Stromal cell of bone marrow (primary cell): Measurements from ENCODE around the gene NLRC5.
"Not testable (repeated sequence)": the region's sequence is repeated elsewhere in the genome, so short reads cannot be mapped to it uniquely, and the experiment has no call there.

ENCODE experiments used
- DNase-seq: peaks from one replicate; pipeline ENCODE4 v3.0.0-alpha.2; 2012; ENCODE audit warnings: low read depth

The NLRC5 gene

DNA sequence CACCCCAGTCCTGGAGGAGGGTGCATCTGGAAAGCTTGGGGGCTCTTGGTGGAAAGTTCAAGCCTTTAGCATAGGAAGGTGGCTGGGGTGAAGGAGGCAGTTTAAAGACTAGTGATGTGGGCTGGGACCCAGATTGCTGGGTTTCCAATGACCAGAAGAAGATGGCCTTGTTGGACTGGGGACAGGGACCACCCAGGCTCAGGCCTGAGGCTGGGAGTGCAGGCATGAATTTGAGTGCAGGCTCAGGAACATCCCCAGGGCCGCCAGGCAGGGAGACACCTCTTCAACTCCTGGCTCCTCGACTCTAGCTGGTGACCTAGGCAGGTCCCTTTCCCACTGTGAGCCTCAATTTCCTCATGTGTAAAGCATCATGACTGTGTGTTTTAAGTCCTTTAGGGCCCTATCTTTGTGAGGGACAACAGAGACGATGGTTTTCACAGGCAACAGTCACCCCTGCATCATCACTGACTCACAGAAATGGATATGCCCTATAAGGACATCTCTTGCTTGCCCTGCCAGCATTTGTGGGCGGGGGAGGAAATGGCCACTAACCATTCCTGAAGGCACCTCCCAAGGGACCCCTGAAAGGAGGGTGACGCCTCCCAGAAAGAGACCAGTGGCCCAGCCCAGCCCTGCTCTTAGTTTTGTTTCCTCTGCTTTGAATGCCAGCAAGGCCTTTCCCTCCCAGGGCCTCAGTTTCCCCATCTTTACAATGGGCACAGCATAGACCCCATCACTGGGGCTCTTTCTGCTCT, 11.1 kb downstream of the NLRC5 start:
- DNase-seq, result peak; percentile 95

DNA sequence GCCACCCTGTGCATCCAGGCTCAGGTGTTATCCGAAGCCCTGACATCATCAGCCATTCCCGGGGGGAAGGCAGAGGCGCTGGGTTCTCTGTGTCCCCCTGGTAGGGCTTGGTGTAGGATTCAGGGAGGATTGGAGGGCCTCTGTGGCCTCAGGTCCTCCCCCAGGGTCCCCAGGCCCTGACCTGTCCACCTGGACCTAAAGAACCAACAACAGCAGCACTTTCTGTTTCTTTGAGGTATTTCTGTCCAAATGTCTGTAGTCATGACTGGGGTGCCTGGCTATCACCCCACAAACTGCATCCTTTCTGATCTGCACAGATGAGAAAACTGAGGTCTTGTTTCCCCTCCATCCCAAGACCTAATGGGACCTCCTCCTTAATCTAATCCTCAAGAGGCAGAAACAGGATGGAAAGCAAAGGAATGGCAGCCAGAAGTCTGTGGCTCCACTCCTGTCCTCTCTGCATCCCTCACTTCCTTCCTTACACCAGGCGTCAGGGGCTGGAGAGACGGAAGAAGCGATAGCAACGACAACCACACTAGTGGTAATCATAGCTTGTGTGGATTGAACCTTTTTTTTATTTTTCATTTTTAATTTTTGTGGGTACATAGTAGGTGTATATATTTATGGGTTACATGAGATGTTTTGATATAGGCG, 11.8 kb downstream of the NLRC5 start:
- no peak for DNase-seq

DNA sequence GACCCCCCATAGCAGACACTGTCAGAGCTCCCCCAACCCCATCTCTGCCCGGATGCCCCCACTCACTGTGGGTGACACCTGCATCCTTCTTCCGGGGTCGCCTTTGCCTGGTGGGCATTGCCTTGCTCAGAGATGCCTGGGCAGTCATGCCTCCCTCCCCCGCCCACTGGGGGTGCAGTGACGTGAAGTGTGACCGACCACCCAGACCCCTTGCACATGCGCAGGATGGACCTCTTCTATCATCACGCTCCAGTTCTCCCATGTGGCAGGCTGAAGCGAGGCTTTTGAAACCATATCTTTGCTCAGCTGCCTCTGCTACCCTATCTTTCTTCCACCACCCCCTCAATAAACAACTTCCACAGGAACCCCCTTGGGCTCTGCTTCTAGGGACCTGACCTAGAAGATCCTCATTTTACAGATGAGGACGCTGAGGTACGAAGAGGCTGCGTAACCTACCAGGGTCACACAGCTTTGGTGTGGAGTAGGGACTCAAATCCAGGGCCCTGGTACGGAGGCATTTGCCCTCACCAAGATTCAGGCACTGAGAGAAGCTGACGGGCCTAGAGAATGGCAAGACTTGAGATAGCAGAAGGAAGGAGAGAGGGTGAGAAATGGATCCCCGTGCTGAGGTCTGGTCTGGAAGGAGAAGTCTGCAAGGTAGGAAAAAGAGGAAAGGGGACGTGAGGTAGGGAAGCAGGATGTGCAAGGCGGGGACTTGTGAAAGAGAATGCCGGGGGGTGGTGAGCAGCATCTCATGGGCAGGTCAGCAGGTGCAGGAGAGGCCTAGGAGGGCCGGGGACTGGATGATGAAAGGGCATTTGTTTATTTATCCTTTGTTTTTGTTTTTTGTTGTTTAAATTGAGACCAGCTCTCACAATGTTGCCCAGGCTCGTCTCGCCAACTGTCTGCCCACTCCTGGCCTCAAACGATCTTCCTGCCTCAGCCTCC, 14.4 kb downstream of the NLRC5 start:
- no peak for DNase-seq

DNA sequence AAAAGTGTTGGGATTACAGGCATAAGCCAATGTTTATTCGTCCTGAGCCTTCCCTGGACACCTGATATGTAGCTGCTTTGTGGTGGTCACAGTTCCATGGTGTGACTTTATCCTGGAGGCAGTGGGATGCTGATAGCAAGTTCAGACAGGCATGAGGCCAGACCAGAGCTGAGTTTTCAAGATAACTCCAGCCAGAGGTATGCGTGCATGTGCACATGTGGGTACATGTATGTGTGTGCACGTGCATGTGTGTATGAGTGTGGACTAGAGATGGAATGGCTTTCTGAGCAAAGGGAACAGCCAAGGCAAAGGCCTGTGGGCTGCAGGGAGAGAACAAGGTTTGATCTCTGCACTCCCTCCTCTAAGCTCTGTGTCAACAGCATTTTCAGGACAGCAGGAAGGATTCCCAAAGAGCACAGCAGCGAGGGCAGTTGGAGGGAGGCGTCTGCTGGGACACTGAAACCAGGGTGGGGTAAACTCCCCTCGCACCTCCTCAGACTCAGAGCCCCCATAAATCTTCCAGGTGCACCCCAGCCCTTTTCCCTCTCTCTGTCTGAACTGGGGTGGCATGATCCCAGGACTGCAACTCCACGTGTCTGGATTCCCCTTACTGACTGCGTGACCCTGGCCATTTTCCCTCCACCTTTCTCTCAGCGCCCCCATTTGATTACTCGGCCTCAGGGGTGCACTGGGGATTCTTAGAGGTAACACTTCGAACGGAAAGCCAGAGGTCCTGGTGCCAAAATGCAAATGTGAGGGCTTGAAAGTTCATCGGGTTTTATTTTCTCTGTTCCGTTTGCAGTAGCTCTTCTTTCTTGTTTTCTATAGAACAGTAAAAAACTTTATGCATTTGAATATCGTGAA, 15.3 kb downstream of the NLRC5 start:
- DNase-seq, result no peak

DNA sequence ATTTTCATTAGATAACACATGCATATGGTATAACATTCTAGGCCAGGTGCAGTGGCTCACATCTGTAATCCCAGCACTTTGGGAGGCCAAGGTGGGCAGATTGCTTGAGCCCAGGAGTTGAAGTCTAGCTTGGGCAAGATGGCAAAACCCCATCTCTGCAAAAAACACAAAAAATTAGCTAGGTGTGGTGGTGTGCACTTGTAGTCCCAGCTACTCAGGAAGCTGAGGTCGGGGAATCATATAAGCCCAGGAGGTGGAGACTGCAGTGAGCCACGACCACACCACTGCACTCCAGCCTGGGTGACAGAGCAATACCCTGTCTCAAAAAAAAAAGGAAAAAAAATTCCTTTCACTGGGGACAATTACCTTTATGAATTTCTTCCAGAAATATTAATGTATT, 16.2 kb downstream of the NLRC5 start:
- DNase-seq, result not testable (repeated sequence)

DNA sequence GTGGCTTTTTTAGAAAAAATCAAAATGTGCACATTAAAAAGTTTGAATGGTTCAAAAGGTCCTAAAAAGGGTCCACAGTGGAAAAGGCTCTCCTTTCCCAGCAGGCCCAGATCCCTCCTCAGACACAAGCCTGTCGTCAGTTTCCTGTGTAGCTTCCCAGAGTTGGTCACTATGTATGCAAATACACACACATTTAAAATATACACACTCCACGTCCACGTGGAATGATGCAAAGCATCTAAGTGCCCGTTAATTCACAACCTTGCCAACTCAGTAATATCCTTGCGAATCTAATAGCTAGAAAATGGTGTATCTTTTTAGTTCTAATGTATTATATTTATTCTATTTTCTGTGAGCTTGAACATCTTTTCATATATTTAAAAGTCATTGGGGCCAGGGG, 17.7 kb downstream of the NLRC5 start:
- DNase-seq, result no peak

DNA sequence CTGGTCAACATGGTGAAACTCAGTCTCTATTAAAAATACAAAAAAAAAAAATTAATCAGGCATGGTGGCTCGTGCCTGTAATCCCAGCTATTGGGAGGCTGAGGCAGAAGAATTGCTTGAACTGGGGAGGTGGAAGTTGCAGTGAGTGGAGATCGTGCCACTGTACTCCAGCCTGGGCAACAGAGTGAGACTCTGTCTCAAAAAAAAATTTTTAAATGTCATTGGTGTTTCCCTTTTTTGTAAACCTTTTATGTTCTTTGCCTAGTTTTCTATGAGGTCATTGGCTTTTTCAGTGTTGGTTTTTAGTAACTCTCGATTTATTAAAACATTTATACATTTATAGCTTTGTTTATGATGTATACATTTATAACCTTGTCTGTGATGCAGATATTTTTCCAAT, 18.2 kb downstream of the NLRC5 start:
- DNase-seq, result no peak

DNA sequence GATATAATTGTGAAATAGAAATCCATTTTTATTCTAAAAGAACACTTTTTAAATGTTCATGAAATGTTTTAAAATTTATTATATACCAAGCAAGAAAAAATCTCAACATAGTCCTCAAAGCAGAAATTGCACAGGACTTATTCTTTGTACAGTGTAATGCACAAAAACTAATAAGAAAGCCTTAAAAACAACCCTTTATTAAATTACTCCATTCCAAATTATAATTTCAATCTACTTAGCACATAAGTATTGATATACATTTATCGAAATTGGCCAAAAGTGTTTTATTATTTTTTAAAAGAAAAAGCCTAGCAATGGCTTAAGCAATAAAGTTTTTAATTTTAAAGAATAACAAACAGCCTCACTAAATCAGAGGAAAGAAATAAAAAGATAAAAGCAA, 19.1 kb downstream of the NLRC5 start:
- no peak for DNase-seq

DNA sequence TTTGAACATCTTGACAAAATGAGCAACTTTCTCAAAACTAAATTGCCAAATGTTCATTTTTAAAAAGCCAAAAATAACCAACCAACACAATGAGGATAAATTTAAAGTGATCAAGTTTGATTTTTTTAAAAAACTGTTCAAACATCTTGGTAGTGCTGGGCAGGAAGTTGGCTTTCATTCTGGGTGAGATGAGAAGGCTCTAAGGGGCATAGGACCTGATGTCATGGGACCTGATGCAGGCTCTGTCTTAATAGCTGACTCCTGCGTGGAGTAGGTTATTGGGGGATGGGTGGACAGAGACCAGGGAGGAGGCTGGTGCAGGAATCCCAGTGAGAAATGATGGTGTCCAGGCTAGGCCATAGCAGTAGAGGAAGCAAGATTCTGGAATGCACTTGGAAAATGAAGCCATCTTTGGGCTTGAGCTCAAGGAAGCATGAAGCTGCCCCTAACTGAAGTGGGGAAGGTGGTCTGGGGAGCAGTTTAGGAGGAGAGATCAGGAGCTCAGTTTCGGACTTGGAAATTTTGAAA, 20.4 kb downstream of the NLRC5 start:
- DNase-seq, result no peak

DNA sequence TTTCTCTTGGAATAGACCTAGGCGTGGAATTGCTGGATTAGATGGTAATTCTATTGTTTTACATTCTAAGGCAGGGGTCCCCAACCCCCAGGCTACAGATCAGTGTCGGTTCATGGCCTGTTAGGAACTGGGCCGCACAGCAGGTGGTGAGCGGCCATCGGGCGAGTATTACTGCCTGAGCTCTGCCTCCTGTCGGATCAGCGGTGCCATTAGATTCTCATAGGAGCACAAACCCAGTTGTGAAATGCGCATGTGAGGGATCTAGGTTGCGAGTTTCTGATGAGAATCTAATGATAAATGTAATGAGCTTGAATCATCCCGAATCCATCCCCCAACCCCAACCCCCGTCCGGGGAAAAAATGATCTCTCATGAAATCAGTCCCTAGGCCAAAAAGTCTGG, 23.0 kb downstream of the NLRC5 start:
- DNase-seq, result no peak

DNA sequence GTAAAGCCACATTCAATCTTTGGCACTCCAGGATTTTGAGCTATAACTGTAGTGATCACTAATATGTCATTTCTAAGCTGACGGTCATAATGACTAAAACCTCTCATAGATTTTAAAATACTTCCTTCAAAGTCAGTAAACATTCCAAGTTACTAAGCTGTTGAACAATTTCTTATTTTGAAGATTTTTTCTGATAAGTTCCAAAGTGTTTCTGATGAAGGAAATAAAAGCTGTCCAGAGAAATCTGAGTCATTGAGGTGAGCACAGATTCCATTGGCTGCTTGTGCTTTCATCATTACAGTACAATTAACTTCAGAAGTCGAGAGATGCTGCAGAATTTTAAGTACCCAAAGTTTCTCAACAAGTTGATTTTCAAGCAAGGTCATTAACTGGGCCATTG, 23.9 kb downstream of the NLRC5 start:
- no peak for DNase-seq

DNA sequence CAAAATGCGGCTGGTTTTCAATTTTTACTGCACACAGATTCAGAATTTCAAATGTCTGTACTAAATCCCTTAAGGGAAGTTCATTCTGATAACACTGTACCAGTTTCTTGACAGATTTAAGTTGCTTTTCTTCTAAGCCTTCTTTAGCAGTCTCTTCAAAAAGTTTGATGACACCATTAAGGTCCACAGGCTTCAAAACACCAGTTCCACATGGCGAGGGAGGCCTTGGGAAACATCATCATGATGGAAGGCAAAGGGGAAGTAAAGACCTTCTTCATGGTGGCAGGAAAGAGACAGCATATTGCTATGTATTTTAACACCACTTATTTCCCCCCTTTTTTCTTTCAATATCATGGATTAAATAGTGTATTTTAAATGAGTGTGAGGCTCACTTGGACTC, 24.5 kb downstream of the NLRC5 start:
- no peak for DNase-seq

DNA sequence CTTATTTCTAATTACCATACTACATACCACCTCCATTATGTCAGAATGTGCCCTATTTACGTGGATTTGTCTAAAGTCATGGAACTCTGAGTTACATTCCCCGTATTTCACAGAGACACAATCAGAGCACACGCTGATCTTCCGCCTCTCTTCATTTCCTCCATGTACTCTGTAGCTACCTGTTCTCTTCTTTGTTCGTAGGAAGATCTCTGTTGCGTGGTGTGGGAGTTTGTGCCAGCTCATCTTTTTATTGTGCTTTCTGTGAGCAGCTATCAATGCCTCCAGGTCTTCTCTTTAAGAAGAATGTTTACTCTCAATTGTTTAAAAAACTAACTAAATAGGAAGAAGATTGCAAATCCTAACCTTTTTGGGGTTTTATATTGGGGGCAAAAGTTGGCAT, 26.9 kb downstream of the NLRC5 start:
- DNase-seq, result no peak

DNA sequence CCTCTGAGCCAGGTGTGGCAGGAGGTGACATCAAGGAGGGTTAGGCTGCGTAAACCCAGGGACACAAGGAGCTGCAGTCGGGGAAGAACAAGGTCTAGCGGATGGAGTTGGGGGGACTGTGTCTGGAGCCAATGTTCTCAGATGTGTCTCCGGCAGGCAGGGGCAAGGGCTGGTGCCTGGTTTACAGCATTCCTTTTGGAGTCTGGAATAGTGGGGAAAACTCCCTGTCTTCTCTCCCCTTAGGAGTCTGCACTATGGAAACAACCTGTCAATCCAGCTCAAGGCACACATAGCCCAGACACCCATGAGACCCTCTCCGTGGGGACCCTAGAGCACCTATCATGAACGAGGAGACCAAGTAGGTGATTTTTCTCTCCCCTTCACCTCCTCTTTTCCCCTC, 27.5 kb downstream of the NLRC5 start:
- DNase-seq, result no peak

DNA sequence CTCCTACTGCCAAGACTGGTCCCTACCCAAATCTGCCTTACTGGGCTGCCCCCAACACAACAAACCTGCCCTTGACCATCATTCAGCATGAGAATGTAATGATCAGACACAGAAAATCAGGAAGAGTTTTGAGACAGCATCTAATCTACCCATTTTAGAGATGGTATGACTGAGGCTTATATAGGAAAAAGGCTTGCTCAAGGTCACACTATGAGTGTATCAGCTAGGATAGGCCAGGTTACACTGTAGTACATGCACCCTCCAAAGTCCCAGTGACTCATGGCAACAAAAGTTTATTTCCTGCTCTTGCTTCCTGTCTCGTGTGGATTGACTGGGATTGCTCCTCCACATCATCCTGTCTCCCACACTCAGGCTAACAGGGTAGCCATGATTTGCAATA, 27.9 kb downstream of the NLRC5 start:
- DNase-seq, result no peak

DNA sequence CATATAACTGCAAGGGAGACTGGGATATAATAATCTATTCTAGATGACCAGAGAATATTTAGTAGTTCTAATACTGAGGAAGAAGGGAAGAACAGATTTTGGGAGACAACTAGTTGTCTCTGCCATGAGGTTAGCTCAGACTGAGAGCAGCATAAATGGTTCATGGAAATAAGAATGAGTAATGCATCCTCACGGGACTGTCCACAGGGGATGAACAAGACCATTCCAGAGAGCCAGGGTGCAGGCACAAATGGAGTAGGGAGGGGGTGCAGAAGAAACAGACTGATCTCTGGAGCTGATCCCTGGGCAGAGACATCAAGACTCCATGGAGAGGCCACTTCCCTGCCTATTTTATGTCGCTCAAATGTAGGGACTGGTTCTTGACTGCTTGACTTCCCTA, 30.4 kb downstream of the NLRC5 start:
- DNase-seq, result peak; percentile 41

DNA sequence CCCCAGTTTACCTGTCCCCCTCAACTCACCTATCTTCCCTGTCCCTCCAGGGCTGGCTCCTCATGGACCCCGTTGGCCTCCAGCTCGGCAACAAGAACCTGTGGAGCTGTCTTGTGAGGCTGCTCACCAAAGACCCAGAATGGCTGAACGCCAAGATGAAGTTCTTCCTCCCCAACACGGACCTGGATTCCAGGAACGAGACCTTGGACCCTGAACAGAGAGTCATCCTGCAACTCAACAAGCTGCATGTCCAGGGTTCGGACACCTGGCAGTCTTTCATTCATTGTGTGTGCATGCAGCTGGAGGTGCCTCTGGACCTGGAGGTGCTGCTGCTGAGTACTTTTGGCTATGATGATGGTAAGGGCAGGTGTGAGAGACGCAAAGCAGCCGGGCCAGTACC, 31.3 kb downstream of the NLRC5 start:
- DNase-seq, result no peak

DNA sequence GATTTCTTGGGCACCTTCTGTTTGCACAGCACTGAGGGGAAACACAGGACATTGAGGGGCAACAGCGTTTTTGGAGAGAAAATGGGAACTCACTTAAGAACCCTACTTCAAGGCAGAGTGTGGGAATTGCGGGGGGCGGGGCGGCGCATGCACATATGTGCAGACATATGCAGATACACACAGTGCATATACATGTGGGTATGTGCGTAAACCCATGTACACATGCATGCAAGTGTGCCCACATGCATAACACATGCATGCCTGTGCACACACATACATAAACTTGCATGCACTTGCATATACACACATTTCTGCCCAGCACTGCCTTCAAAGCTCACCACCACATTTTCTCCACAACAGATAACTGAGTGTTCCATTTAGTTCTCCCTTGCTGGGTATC, 32.4 kb downstream of the NLRC5 start:
- no peak for DNase-seq

DNA sequence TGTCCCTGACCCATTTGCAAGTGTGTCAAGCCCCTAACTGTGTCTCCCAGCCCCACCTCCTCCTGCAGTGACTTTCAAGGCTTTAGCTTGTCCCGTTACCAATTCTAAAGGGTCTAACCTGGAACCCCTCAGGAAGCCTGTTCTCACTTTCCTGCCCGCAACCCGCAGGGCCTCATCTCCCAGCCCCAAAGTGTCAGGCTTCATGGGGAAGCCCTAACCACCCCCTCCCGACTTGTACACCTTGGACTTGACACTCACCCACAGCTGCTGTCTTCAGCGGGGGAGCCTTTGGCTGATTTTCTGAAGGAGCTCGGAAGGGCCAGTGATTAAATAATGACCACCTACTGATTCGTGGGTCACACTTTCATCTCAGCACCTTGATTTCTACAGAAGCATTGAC, 33.1 kb downstream of the NLRC5 start:
- DNase-seq, result no peak

DNA sequence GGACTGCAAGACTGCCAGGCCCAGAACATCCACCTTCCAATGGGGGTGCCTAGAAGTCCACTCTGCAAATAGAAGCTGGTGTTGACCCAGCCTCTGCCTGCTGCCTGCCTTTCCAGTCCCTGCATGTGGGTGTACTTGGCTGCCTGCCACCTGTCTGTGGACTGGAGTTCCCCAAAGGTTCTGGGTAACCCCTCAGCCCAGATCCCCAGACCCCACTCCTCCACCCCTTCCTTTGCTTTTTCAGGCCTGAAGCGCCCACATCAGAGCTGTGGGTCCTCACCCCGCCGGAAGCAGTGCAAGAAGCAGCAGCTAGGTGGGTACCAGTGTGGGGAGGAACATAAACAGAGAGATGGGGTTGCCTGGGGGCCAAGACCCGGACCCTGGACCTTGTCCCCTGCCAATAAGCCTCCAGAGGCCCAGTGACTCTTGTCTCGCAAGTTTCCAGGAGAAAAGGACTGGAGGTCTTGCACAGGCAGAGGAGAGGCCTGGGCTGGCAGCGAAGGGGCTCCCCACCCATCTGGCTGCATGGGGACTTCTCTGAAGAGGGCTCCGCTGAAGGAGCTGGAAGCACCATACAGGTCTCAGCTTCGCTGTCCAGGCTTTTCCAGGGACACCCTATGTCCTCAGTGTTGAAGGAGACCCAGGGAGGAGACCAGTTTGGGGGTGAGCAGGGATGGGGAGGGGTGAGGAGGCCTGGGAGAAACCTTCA, 34.3 kb downstream of the NLRC5 start:
- DNase-seq, result no peak
